Fibroblast of skin of right biceps (primary cell): ENCODE measurements around the gene GOLGA5.
"Not testable (repeated sequence)": the region's sequence is repeated elsewhere in the genome, so short reads cannot be mapped to it uniquely, and the experiment has no call there.

Experiments
- DNase-seq: peaks from one replicate; pipeline ENCODE4 v3.0.0-alpha.2; 2013

The GOLGA5 gene, protein sequence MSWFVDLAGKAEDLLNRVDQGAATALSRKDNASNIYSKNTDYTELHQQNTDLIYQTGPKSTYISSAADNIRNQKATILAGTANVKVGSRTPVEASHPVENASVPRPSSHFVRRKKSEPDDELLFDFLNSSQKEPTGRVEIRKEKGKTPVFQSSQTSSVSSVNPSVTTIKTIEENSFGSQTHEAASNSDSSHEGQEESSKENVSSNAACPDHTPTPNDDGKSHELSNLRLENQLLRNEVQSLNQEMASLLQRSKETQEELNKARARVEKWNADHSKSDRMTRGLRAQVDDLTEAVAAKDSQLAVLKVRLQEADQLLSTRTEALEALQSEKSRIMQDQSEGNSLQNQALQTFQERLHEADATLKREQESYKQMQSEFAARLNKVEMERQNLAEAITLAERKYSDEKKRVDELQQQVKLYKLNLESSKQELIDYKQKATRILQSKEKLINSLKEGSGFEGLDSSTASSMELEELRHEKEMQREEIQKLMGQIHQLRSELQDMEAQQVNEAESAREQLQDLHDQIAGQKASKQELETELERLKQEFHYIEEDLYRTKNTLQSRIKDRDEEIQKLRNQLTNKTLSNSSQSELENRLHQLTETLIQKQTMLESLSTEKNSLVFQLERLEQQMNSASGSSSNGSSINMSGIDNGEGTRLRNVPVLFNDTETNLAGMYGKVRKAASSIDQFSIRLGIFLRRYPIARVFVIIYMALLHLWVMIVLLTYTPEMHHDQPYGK

DNA sequence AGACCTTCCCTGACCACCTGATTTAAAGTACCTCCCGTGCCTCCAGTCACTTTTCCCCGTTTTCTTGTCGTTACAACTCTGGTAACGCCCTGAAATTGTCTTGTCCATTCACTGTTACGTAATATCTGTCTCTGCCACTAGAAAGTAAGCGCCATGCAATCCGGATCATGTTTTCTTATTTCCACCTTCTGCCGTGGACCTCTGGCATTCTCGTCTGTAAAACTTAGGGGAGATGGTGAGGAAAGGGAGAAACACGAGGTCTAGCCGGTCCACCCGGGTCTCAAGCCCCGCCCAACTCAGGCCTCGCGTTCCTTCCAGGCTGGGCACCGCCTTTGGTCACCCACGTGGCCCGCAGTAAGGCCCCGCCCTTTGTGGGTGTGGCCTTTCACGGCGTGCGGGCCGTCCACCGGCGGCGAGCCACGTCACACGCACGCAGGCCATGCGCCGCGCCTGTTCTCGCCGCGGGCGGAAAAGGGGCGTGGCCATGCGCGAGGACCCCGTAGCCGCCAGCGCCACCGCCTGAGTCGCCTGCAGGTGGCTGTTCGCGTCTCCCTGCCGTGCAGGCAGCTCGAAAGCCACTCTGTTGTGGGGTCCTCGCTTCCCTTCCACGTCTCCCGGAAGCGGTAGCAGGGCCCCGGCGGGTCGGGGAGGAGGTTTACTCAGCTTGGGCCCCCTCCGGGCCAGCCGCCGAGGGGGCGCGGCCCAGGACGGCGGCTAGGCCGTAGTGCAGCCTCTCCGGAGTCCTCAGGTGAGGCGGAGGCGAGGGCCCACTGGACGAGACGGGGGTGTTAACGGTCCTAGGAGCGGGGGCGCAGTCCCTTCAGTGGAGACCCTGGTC is at the start of gene GOLGA5:
TSS of gene GOLGA5 (plus strand) at position 597 of the 838 bp plus-strand sequence. CDS start 3,133 bp downstream, outside the sequence.
- DNase-seq, result peak; percentile 98

DNA sequence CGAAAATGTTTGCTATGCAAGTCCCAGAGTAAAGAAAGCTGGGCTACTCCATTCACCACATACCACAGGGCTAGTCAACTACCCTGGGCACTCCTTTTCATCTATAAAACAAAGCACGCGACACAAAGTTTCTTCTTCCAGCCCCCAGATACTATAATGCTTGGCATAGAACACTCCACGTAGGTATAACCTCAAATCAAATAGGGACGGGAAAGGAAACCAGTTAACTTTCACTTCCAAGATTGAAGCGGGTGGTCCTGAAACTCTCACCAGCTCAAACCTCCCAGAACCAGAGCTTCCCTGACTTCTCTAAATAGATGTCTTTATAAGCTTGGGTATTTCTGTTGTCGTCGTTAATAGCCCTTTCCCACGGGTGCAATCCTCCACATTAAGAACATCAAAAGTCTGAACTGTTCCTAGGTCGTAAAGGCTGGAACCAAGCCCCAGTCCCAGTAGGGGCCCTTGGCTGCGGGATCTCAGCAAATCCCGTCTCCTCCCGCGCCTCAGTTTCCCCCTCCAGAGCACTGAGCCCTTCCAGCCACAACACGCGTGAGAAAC is 46.3 kb upstream of the GOLGA5 start:
- no peak for DNase-seq

DNA sequence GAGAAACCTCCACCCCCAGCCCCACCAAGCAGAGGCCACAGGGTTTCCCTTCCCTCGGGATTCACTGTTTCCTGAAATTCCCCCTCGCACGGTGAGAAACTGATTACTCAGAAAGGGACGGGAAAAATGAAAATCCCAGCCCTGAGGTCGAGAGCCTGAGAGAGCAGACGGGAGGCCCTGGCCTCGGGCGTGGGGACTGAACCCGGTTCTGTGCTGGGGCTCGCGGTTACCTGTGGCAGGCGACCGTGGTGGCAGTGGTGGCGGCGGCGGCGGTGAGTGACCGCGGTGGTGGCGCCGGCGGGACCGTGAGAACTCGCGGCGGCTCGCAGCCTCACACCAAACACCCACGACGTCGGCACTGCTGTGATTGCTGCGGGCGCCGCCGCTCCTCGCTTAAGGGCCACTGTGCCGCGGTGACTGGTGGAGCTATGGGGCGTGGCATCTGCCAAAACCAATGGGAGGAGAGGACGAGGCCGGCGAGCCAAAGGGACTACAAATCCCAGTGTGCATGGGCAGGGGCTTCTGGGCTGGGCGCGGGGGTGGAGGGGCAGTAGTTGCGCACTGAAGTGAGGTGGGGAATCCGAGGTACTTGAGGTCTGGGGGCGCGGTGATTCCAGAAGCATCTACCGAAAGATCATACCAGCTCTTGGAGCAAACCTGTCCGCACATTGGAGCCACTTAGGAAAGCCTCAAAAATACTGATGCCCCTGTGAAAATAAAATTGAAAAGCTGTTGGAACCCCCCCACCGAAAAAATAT is 45.7 kb upstream of the GOLGA5 start, which contains the start of gene LGMN:
TSS of gene LGMN (minus strand) at position 369 of the 758 bp plus-strand sequence. CDS start 15,841 bp downstream, outside the sequence.
- peak; percentile 94 for DNase-seq

DNA sequence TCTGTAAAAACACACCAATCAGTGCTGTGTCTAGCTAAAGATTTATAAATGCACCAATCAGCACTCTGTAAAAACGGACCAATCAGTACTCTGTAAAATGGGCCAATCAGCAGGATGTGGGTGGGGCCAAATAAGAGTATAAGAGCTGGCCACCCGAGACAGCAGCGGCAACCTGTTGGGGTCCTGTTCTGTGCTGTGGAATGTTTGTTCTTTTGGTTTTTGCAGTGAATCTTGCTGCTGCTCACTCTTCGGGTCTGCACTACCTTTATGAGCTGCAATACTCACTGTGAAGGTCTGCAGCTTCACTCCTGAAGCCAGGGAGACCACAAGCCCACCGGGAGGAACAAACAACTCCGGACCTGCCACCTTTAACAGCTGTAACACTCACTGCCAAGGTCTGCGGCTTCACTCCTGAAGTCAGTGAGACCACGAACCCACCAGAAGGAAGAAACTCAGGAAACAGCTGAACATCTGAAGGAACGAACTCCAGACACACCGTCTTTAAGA is 43.8 kb upstream of the GOLGA5 start:
- DNase-seq, result not testable (repeated sequence)

DNA sequence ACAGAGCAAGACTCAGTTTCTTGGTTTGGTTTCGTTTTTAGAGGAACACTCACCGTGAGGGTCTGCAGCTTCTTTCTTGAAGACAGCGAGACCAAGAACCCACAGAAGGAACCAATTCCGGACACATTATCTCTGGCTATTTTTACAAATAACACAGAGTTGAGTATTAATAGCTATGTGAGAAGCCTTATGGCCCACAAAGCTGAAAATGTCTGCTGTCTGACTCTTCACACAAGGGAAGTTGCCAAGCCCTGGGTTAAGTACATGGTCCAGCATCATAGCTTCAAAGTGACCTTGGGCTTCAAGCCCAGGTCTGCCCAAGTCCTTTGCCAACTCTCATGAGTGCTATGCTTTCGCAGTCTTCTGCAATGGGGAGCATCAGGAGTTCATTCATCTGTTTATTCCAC is 43.1 kb upstream of the GOLGA5 start:
- DNase-seq, result no peak

DNA sequence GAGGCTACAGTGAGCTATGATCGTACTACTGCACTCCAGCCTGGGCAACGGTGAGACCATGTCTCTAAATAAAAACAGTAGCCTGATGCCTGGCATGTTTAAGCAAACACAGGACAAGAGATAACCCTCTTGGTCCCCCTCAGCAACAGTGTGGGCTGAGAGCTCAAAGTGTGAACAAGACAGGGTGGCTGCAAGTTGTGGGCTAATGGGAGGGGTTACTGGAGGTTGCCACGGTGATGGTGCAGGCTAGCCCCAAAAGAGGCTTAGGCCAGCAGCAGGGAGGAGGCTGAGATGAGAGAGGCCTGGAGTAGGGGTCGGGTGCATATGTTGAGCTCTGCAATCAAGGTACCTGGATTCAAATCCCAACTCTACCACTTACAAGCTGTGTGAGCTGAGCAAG is 42.3 kb upstream of the GOLGA5 start:
- DNase-seq, result no peak

DNA sequence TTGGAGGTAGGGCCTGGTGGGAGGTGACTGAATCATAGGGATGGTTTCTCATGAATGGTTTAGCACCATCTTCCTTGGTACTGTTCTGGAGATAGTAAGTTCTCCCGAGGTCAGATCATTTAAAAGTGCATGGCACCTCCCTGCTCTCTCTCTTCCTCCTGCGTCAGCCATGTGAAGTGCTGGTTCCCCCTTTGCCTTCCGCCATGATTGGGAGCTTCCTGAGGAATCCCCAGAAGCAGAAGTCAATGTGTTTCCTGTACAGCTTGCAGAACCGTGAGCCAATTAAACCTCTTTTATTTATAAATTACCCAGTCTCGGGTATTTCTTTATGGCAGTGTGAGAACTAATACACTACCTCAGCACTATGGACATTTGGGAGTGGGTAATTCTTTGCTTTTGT is 40.9 kb upstream of the GOLGA5 start:
- no peak for DNase-seq

DNA sequence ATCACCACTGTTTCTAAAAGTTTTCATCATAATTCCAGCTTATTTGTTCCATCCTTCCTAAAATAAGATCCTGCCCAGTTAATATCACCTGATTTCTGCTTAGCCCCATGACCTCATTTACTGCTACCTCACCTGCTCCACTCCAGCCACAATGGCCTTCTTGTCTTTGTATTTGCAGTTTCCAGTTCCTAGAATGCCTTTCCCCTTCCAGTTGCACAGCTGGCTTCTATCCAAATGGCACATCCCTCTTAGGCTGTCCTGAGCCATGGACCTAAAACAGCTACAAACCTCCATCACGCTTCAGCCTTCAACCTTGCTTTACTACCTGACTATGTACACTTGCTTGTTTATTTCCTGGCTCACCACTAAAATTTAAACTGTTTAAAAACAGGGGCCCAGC is 39.1 kb upstream of the GOLGA5 start:
- no peak for DNase-seq

DNA sequence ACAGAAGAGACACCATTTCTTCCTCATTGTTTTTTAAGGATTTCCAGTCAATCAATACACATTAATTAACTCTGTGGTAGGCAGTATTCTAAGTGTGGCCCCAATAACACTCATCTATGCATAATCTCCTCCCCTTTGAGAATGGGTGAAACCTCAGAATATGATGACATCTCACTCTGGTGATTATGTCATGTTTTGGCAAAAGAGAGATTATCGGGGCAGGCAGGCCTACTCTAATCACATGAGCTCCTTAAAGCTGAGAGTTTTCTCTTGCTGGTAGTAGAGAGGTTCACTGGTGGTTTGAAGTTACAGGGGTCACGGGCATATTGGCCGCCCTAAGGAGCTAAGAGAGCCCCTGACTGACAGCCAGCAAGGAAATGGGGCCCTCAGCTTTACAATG is 38.6 kb upstream of the GOLGA5 start:
- no peak for DNase-seq

DNA sequence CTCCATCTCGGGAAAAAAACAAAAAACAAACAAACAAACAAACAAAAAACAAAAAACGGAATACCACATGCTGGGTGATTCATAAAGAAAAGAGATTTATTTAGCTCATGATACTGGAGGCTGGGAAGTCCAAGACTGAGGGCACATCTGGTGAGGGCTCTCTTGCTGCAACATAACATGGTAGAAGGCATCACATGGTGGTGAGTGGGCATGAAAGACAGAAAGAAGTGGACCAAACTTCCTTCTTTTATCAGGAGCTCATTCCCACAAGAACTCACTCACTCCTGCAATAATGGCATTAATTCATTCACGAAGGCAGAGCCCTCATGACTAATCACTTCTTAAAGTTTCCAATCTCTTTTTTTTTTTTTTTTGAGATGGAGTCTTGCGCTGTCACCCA is 37.7 kb upstream of the GOLGA5 start:
- DNase-seq, result no peak

DNA sequence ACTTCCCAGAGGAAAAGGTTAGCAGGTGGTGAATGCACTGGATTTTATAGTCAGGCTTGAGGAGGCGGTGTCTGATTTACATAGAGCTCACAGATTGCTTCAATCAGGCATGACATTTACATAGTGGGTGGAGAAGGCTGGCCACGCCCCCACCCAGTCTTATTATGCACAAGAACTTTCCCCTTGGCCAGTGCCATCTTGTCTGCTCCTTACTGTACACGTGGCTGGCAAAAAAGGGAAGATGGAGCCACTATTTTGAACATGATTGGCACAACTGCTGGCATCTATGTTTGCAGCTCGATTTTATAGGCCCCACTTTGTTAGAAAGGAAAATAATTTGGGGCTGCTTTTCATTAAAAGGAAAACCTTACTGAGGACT is 34.8 kb upstream of the GOLGA5 start:
- peak; percentile 34 for DNase-seq

DNA sequence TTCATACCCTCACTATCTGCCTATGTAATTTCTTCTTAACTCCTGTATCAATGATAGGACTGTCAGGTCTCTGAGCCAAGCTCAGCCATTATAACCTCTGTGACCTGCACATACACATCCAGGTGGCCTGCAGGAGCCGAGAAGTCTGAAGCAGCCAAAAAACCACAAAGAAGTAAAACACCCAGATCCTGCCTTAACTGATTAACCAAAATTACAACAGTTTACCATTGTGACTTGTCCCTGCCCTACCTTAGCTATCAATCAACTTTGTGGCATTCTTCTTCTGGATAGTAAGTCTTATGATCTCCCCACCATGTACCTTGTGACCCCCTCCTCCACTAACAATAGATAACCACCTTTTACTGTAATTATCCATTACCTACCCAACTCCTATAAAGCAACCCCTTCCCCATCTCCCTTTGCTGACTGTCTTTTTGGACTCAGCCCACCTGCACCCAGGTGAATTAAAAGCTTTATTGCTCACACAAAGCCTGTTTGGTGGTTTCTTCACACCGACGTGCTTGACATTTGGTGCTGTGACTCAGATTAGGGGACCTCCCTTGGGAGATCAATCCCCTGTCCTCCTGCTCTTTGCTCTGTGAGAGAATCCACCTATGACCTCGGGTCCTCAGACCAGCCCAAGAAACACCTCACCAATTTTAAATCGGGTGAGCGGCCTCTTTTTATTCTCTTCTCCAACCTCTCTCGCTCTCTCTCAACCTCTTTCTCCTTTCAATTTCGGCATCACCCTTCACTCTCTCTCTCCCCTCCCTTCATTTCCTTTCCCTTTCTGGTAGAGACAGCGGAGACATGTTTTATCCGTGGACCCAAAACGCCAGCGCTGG is 34.2 kb upstream of the GOLGA5 start:
- DNase-seq, result no peak

DNA sequence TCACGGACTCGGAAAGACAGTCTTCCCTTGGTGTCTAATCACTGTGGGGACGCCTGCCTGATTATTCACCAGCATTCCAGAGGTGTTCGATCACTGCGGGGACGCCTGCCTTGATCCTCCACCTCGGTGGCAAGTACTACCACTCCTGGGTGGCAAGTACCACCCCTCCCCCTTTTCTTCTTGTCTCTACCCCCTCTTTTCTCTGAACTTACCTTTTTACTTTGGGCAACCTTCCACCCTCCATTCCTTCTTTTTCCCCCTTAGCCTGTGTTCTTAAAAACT is 33.6 kb upstream of the GOLGA5 start:
- DNase-seq, result no peak

DNA sequence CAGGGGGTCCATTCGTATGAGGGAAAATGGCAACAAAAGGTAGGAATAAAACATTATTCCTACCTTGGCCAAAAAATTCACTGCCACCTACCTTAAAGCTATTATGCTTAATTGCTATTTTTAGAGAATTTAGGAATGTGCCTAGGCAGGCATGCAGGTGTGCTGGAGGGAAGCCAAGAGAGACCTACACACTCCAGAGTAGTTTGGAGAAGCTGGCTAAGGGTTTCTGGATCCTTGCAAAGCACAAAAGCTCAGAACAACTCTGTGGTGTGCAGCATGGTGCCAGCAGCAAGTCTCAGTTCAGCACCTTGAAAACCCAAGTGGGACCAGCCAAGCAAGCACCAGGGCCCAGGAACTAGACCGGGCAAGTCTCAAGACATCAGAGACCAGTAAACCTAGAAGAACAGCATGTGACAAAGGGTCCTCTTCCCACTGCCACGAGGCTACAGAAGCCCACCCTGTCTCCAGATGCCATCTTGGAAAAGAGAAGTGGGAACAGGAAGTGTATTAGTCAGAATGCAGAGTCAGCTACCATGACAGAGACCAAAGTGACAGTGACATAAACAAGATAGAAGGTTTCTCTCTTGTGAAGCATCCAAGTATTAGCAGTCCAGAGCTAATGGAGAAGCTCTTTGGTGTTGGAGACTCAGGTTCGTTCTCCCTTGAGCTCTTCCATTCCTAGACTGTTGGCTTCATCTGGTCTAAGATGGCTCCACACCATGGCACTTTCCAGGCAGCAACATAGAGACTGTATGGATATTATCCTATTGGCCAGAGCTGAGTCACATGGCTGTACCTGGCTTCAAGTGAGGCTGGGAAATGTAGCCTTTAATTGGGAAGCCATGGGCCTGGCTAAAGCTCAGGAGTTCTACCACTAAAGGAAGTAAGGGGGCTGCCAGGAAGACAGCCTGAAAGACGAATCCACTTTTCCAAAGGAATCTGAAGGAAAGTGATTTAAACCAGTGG is 30.2 kb upstream of the GOLGA5 start:
- not testable (repeated sequence) for DNase-seq

DNA sequence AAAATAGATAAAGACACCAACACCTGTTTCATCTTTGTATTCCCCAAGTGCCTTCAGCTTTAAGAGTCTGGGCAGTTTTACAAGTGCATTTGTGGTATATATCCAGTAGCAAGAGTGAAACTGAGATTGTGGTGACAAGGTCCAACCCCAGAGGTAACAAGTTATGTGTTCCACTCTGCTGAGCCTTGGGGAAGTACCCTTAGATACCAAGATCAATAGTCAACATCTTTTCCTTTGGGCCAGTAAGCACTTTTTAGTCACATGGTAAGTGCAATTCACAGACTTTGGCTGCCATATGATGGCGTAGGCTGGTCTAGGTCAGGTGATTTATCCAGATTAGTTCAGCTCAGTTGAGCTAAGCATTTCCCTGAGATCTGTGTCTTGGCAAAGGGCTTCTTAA is 25.9 kb upstream of the GOLGA5 start:
- DNase-seq, result not testable (repeated sequence)

DNA sequence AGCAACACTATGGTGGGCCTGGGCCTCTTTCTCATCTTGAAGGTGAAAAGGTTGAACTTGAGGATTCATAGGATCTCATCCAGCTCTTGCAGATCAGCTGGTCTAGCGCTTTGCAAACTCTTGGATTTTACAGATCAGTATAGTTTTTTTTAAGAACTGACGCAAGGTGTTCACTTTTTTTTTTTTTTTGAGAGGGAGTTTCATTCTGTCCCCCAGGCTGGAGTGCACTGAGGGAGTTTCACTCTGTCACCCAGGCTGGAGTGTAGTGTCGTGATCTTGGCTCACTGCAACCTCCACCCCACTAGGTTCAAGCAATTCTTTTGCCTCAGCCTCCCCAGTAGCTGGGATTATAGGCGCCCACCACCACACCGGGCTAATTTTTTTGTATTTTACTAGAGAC is 25.3 kb upstream of the GOLGA5 start:
- DNase-seq, result no peak

DNA sequence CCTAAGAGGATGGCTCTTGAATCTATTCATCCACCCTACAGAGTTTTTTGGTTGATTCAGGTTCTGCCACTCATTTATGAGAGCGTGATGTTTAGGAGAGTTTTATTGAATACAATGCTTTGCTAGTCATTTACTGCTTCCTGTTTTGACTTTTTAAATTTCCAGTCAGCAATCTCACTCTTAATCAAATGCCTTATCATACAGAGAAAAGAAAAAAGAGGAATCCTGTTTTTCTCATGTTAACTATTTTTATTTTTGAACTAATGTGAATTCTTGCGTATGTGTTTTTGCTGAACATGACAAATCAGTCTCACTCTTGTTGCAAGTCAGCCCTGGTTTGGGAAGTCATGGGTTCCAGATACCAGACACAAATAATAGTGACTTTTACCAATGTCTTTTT is 23.6 kb upstream of the GOLGA5 start:
- DNase-seq, result no peak

DNA sequence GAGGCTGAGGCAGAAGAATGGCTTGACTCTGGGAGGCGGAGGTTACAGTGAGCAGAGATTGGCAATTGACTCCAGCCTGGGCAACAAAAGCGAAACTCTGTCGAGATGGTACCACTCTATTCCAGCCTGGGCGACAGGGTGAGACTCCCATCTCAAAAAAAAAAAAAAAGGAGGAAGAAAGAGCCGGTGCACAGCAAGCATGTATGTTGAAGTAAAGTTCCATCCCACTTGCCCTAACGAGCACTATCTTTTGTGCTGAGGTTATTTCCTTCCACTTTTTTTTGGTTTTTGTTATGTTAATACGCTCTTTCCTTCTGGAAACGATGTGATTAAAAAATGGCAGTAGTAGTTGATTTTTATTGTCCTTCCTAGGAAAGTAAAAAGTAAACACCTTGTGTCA is 19.5 kb upstream of the GOLGA5 start:
- DNase-seq, result no peak

DNA sequence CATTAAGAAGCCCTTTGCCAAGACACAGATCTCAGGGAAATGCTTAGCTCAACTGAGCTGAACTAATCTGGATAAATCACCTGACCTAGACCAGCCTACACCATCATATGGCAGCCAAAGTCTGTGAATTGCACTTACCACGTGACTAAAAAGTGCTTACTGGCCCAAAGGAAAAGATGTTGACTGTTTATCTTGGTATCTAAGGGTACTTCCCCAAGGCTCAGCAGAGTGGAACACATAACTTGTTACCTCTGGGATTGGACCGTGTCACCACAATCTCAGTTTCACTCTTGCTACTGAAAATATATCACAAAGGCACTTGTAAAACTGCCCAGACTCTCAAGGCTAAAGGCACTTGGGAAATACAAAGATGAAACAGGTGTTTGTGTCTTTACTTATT is 18.8 kb upstream of the GOLGA5 start:
- not testable (repeated sequence) for DNase-seq
